HL-60 (cell line): ENCODE results near the gene WBP1.
"Not testable (repeated sequence)": the region's sequence is repeated elsewhere in the genome, so short reads cannot be mapped to it uniquely, and the experiment has no call there.

ENCODE experiments used
- DNase-seq, 2 experiments: peaks; one replicate each; pipeline ENCODE4 v3.0.0-alpha.2; 2010 to 2020; ENCODE audit warnings: low read depth in 1 of 2, low spot score in 1 of 2
- H3K27ac ChIP-seq: fragments of 250-450 bp; sonication (Bioruptor Pico); replicated peaks from 2 replicates; pipeline ENCODE4 v1.5.1; 2020; ENCODE audit warnings: mild to moderate bottlenecking, moderate library complexity
- H3K27me3 ChIP-seq: fragments of 250-450 bp; sonication (Bioruptor Pico); 2 replicates; pipeline ENCODE4 v1.5.1; 2021; ENCODE audit warnings: mild to moderate bottlenecking, moderate library complexity; ENCODE audit not compliant: insufficient read depth, poor library complexity, severe bottlenecking
- H3K4me3 ChIP-seq: replicated peaks from 2 replicates; pipeline ENCODE4 v1.5.1; 2011; ENCODE audit warnings: mild to moderate bottlenecking, control low read depth, low read length; ENCODE audit not compliant: insufficient read depth
- CTCF ChIP-seq: IDR thresholded peaks from one replicate; pipeline ENCODE4 v1.5.1; 2011; ENCODE audit warnings: low read length, control low read depth, inconsistent platforms; ENCODE audit not compliant: insufficient read depth
- GABPA ChIP-seq: IDR thresholded peaks from 2 replicates; pipeline ENCODE4 v1.6.1; 2012; ENCODE audit warnings: low read depth
- POLR2AphosphoS5 ChIP-seq: IDR thresholded peaks from 2 replicates; pipeline ENCODE4 v1.6.1; 2012; ENCODE audit warnings: low read depth
- REST ChIP-seq: IDR thresholded peaks from 2 replicates; pipeline ENCODE4 v1.6.1; 2012; ENCODE audit warnings: low read depth; ENCODE audit not compliant: insufficient replicate concordance
- SPI1 ChIP-seq: IDR thresholded peaks from 2 replicates; pipeline ENCODE4 v1.6.1; 2012; ENCODE audit warnings: low read depth, mild to moderate bottlenecking, borderline replicate concordance

Gene WBP1

GRCh38 chr2:74482801-74483674, 24.8 kb downstream of the WBP1 start, which contains the start of the genes CCDC142 and TTC31:
CCDC142 (minus strand) TSS chr2:74482998; CDS start chr2:74482837, 161 bp downstream.
TTC31 (plus strand) TSS chr2:74483081; CDS start chr2:74483096, 15 bp downstream.
- peak within 1 kb of the TSS; percentile 75 for H3K27ac ChIP-seq
- H3K4me3 ChIP-seq = peak within 1 kb of the TSS; percentile 91
- H3K27me3 ChIP-seq = no peaks in the 10 kb centered on the region
- DNase-seq = peak in 1 of 2 experiments; percentile 98
- TF ChIP-seq SPI1 (no peak), POLR2AphosphoS5 (peak; percentile 47; the same call in 1 of the 2 replicates), REST (no peak), GABPA (peak; percentile 87), CTCF (peak; percentile 92)

- H3K4me3 ChIP-seq = peak overlapping the region; percentile 91
- DNase-seq, H3K27me3 ChIP-seq: not testable (repeated sequence)
- peak overlapping the region; percentile 75 for H3K27ac ChIP-seq
Measured at GRCh38 chr2:74483675-74484164, 25.5 kb downstream of the WBP1 start.

- TF ChIP-seq CTCF (no peak), POLR2AphosphoS5 (no peak), SPI1 (no peak), REST (no peak), GABPA (no peak)
- no peak overlapping the region for H3K4me3 ChIP-seq
- DNase-seq = no peak
- no peaks in the 10 kb centered on the region for H3K27me3 ChIP-seq
- H3K27ac ChIP-seq = no peak overlapping the region
Measured at GRCh38 chr2:74486141-74486540, 27.9 kb downstream of the WBP1 start.

GRCh38 chr2:74488643-74489481, 30.6 kb downstream of the WBP1 start:
- Histone ChIP-seq H3K27ac (no peak overlapping the region), H3K27me3 (no peaks in the 10 kb centered on the region), H3K4me3 (no peak overlapping the region)
- no peak for DNase-seq
- TF ChIP-seq SPI1 (no peak), POLR2AphosphoS5 (no peak), CTCF (no peak), GABPA (no peak), REST (no peak)
